H7 (cell line): ENCODE results near the gene RARA. TPM values are rescaled to one million over a fixed set of nuclear protein-coding genes. Genes with fewer than 3 reads are reported as not detected.

Experiments
- DNase-seq: peaks from one replicate; pipeline ENCODE4 v3.0.0; 2012
- H3K27me3 ChIP-seq: 2 replicates; pipeline ENCODE4 v1.6.0; 2011; ENCODE audit warnings: mild to moderate bottlenecking, low read length; ENCODE audit not compliant: control insufficient read depth, insufficient read depth
- H3K36me3 ChIP-seq: replicated peaks from 2 replicates; pipeline ENCODE4 v1.5.1; 2011; ENCODE audit warnings: low read length; ENCODE audit not compliant: control insufficient read depth, insufficient read depth
- H3K4me3 ChIP-seq: 2 replicates; pipeline ENCODE4 v1.5.1; 2011; ENCODE audit warnings: low read depth, mild to moderate bottlenecking, control low read depth, low read length, moderate library complexity; ENCODE audit not compliant: insufficient read depth
- total RNA-seq: library from RNA; depleted of rRNA; stranded (reverse); fragments of >200 nt; shearing (Covaris generic); gene quantifications from 2 replicates; pipeline ENCODE4 v1.2.3, GENCODE V29; 2014

Gene RARA
- total RNA-seq, 1 experiment from 2014 or later = 22.1 TPM

DNA sequence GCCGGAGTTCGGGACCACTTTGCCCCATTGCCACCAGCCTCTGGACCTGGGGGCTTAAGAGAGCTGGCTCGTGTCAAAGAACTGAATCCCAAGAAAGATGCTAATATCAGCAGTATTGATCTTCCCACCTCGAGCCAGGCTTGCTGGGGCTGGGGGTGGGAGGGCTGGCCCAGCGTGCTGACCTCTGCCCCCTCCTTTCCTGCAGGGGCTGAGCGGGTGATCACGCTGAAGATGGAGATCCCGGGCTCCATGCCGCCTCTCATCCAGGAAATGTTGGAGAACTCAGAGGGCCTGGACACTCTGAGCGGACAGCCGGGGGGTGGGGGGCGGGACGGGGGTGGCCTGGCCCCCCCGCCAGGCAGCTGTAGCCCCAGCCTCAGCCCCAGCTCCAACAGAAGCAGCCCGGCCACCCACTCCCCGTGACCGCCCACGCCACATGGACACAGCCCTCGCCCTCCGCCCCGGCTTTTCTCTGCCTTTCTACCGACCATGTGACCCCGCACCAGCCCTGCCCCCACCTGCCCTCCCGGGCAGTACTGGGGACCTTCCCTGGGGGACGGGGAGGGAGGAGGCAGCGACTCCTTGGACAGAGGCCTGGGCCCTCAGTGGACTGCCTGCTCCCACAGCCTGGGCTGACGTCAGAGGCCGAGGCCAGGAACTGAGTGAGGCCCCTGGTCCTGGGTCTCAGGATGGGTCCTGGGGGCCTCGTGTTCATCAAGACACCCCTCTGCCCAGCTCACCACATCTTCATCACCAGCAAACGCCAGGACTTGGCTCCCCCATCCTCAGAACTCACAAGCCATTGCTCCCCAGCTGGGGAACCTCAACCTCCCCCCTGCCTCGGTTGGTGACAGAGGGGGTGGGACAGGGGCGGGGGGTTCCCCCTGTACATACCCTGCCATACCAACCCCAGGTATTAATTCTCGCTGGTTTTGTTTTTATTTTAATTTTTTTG lies 47.1 kb downstream of the RARA start:
- H3K4me3 ChIP-seq = no peak overlapping the region

DNA sequence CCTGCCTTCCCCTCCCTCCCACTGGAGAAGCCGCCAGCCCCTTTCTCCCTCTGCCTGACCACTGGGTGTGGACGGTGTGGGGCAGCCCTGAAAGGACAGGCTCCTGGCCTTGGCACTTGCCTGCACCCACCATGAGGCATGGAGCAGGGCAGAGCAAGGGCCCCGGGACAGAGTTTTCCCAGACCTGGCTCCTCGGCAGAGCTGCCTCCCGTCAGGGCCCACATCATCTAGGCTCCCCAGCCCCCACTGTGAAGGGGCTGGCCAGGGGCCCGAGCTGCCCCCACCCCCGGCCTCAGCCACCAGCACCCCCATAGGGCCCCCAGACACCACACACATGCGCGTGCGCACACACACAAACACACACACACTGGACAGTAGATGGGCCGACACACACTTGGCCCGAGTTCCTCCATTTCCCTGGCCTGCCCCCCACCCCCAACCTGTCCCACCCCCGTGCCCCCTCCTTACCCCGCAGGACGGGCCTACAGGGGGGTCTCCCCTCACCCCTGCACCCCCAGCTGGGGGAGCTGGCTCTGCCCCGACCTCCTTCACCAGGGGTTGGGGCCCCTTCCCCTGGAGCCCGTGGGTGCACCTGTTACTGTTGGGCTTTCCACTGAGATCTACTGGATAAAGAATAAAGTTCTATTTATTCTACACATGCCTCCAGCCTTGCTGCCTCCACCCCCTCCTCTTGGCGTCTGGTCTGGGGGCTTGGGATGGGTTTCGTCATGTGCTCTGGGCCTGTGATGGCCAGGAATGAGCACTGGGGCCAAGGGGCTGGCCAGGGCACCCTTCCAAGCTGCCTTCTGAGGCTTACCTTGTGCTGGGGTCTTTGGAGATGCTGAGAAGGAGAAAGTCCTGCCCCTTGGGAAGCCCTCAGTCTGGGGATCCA lies 48.3 kb downstream of the RARA start:
- H3K36me3 ChIP-seq = peaks cover 4% of the 10 kb centered on the region
- peaks cover 9% of the 10 kb centered on the region for H3K27me3 ChIP-seq
- peak; percentile 57 for DNase-seq

More for the DNA sequence above, 47.1 kb downstream of the RARA start:
- H3K36me3 ChIP-seq = peaks cover 6% of the 10 kb centered on the region
- H3K27me3 ChIP-seq = peaks cover 2% of the 10 kb centered on the region; the same call in 1 of the 2 replicates
- DNase-seq = peak; percentile 70

DNA sequence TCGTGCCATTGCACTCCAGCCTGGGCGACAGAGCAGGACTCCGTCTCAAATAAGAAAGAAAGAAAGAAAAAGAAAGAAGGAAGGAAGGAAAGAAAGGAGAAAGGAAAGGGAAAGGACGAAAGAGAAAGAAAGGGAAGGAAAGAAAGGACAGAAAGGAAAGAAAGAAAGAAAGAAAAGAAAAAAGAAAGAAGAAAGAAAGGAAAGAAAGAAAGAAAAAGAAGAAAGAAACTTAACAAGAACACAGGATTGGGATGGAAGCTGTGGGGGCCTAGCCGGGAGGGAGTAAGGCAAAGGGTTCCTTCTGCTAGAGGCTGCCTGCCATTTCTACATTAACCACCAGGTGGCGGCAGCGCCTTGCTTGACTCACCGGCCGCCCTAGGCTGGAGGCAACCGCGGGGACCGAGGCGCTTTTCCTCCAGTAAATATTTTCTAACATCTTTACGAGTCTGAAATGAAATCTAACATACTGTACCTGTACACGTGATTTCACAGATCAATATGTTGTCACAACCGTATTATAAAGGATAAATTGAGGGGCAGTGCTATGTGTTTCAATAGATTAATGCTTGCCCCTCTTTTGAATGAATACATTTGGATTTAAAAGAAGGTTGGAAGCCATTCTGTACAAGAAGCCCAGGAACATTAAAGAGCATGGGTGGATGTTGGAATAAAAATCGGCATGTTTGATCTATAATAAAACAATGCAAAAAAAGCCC lies 49.5 kb downstream of the RARA start:
- Histone ChIP-seq H3K27me3 (peaks cover 21% of the 10 kb centered on the region), H3K4me3 (no peak overlapping the region), H3K36me3 (peaks cover 3% of the 10 kb centered on the region; the same call in 1 of the 2 replicates)
- peak; percentile 98 for DNase-seq

More for the DNA sequence above, 48.3 kb downstream of the RARA start:
- no peak overlapping the region for H3K4me3 ChIP-seq

DNA sequence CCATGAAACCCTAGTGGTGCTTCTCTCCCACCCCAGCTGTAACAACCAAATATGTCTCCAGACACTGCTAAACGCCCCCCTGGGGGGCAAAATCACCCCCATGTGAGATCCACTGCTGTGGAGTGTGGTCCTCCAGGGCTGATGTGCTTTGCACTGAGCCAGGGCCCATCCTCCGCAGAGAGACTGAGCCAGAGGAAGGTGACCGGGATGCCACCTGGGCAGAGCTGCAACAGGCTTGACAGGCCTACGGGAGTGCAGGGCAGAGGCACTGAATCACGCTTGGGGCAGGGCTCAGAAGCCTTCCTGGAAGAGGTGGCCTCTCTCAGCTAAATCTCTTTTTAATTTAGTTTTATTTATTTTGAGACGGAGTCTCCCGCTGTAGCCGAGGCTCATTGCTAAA lies 51.1 kb downstream of the RARA start:
- Histone ChIP-seq H3K4me3 (no peak overlapping the region), H3K27me3 (peaks cover 34% of the 10 kb centered on the region), H3K36me3 (peaks cover 3% of the 10 kb centered on the region; the same call in 1 of the 2 replicates)
- DNase-seq = peak; percentile 33

DNA sequence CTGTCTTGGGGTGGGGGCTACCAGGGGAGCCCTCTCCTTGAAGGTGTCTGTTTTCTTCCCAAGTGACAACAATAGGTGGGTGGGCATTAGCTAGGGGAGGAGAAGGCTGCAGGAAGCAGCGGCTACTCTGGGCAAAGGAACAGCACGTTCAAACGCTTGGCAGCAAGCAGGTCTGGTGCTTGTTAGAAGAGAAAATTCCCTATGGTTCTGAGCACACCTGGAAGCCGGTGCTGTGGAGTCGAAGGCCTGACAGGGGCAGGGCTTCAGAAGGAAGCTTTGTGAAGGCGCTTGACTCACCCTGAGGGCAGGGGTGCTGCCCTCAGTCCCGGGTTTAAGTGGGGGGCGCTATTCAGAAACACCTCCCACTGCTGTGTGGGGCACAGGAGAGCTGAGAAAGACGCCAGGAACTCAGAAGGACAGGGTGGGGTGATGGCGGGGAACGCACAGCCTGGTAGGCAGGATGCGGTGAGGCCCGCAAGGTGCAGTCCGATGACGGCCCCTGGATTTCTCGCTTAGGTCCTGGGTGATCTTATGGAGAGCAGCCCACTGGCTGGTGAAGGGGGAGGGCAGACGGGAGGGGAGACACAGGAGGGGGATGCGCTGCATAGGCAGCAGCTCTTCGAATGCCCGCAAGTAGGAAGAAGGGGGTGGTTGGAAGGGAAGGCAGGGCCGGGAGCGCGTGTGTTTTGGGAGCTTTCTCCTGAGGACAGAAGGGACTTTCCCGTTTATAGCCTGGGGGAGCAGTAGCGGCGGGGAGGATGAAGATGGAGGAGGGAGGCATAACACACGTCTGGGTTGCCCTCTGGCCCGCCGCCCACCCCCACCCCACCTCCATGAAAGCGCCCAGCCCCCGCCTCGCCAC lies 52.3 kb downstream of the RARA start:
- H3K27me3 ChIP-seq = peaks cover 34% of the 10 kb centered on the region
- H3K36me3 ChIP-seq = no peaks in the 10 kb centered on the region; the same call in 1 of the 2 replicates
- H3K4me3 ChIP-seq = no peak overlapping the region
- peak; percentile 81 for DNase-seq

DNA sequence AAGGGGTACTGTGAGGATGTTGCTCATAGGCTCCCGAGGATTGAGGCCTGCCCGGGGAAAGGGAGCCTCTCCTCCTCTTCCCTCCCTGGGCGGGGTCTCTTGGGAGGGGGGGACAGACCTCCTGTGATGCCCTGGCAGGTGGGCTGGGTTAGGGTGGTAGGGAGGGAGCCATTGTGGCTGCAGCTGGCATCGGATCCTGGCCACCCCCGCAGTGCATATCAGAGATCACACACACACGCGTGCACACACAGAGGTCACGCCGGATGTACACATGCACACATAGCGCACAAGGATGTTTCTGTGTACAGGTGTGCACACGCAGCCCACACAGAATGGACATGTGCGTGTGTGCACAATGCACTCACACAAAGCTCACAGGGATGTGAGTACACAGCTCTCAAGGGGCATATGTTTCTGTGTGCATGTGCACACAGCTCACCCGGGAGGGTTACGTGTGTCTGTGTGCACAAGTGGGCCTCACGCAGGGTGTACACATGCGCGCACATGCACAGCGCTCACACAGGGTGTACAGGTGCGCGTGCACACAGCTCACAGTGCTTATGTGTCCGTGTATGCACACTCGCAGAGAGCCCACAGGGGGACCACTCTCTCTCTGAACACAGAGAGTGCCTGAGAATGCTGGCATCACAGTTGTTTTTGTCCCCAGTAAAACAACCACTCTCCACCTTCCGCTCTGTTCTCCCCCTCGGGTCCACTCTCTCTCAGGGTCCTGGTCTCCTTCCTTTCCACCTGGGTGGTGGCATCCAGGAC lies 53.1 kb downstream of the RARA start:
- no peaks in the 10 kb centered on the region for H3K36me3 ChIP-seq
- H3K4me3 ChIP-seq = peak overlapping the region; percentile 3; the same call in 1 of the 2 replicates
- H3K27me3 ChIP-seq = peaks cover 34% of the 10 kb centered on the region
- DNase-seq = no peak

DNA sequence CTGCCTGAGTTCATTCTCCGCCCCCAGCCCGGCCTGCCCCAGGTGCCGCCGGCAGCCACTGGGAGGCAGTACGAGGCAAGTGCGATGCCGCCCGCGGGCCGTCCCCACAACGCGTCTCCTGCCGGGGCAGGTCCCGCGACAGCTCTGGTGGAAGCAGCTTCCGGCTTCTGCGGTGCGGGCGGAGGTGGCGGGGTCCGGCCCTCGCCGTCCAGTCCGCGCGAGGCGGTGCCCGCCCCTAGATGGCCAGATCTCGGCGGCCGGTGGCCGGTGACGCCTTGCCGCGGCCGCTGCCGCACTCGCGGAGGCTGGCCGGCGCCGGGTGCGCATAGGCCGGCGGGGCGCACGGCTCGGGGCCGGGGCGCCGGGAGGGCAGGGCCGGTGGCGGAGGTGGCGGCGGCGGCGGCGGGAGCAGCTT lies 53.7 kb downstream of the RARA start:
- Histone ChIP-seq H3K27me3 (peaks cover 34% of the 10 kb centered on the region), H3K36me3 (no peaks in the 10 kb centered on the region), H3K4me3 (peak overlapping the region; percentile 49)
- DNase-seq = peak; percentile 96

DNA sequence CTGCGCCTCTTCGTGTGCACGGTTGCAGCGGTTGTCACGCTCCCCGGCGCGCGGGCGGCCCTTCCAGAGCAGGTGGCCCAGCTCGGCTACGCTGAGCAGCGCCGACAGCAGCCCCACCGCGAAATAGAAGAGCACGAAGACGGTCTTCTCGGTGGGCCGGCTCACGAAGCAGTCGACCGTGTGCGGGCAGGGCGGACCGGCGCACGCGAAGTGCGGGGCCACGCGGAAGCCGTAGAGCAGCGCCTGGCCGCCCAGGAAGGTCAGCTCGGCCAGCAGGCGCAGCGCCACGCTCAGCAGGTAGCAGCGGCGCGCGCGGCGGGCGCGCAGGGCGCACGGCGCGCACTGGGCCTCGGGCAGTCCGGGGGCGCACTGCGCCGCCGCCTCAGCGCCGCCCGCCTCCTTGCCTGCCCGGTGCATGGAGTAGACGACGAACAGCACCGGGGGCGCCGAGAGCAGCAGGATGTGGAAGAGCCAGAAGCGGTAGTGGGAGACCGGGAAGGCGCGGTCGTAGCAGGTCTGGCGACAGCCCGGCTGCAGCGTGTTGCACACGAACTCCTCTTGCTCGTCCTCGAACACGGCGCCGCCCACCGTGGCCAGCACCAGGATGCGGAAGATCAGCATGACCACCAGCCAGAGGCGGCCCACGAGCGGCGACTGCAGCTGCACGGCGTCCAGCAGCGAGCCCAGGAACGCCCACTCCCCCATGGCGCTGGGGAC lies 54.3 kb downstream of the RARA start:
- Histone ChIP-seq H3K27me3 (peaks cover 34% of the 10 kb centered on the region), H3K4me3 (peak overlapping the region; percentile 49), H3K36me3 (no peaks in the 10 kb centered on the region)
- peak; percentile 82 for DNase-seq

DNA sequence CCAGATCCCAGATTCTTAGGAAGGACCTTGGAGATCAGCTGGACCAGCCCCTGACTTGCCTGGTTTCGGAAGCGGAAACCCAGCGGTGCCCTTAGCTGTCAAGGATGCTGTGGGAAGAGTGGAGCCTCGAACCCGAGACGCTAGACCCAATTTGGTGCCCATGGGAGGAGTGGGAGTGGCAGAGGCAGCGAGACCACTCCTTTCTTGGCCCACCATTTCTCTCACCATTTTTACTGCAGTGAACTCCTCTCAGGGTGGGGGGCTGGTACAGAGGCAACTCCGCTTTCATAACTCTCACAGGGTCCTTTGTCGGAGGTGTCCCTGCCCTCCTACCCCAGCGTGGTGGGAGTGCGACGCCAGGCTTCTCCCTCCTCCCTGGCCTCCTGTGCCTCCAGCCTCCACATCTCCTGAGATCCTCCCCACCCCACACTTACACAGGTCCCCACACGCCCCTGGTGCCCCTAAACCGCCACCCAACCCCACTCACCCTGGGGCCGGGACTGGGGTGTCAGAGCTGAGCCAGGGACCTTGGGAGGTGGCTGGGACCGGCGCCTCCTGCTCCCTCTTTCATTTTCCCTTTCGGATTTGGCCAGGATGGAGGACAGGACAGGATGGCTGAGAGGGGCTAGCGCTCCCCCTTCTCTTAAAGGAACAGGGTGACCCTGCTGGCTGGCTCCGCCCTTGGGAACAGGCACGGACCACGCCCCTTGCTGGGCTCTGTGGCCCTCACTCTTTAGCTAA lies 55.3 kb downstream of the RARA start, which contains the start of gene GJD3:
Gene GJD3, minus strand, starts transcription at position 617 of the 741 bp plus-strand sequence. CDS start 922 bp downstream, outside the sequence.
- peak within 1 kb of the TSS; percentile 49 for H3K4me3 ChIP-seq

DNA sequence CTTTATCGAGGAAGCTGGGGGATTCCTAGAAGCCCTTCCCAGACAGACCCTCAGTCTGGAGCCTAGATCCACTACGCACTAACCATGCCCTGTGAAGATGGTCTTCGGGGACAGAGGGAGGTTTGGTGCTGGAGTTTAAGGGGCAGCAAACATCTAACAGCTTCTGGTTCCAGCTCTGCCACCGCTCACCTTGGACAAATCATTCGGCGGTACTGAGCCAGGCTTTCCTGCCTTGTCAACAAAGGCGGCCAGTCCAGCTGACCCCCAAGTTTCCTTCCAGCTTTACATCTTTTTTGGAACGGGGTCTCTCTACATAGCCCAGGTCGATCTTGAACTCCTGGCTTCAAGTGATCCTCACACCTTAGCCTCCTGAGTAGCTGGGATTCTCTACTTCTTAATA lies 55.9 kb downstream of the RARA start:
- DNase-seq = no peak
- Histone ChIP-seq H3K4me3 (no peak overlapping the region), H3K27me3 (peaks cover 34% of the 10 kb centered on the region), H3K36me3 (no peaks in the 10 kb centered on the region)

More for the DNA sequence above, 55.3 kb downstream of the RARA start, which contains the start of gene GJD3:
- no peaks in the 10 kb centered on the region for H3K36me3 ChIP-seq
- H3K27me3 ChIP-seq = peaks cover 34% of the 10 kb centered on the region
- DNase-seq = peak; percentile 89

DNA sequence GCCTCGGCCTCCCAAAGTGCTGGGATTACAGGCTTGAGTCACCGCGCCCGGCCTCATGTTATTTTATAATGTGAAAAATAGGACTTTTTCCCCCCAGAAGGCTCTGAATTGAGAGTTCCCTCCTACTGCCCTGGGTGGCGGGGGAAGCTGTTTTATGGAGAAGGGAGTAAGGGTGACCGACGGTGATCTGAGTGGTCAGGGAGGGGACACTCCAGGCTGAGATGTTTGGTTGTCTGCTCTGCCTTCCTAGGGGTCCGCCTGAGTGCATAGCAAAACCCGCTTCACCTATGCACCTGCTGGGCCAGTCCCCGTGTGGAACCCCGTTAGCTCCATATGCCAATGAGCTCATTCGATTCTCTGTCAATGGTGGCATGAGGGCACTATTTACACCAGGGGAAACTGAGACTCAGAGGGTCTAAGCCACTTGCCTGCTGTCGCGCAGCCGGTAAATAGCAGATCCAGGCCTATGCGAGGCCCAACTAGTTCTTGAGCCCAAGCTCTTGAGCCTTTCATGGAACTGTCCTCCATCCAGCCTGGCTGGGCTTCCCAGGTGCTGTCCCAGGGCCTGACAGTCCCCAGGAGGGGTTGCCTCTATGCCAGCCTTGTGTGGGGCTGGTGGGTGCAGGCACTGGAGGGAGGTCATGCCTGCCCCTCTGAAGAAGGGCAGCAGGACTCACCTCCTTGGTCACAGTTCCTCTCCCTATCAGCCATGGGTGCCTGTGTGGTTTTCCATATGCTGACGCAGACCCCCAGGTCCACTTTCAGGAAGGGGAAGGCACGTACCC lies 57.3 kb downstream of the RARA start:
- Histone ChIP-seq H3K4me3 (no peak overlapping the region), H3K36me3 (no peaks in the 10 kb centered on the region), H3K27me3 (peaks cover 34% of the 10 kb centered on the region)
- DNase-seq = no peak
